IMR-90 (cell line): ENCODE data around the gene PTPRN2. TPM values are rescaled to one million over a fixed set of nuclear protein-coding genes. Genes with fewer than 3 reads are reported as not detected.

Experiments
- ATAC-seq: fragments of 200-7000 bp; cut with Tn5 transposase; 2 replicates; pipeline ENCODE4 v1.9.1; 2020; ENCODE audit warnings: low read depth, mild to moderate bottlenecking, moderate library complexity
- BruUV-seq: library from RNA; stranded (reverse); fragments of 400-500 nt; replicated peaks from 2 replicates; lab custom pipeline; 2021; lab: Mats Ljungman, UMichigan
- CTCF ChIA-PET: fragments of 300-600 bp; formaldehyde crosslinking; extraction: SDS; loops from one replicate; lab custom pipeline; 2021; ENCODE audit warnings: antibody characterized with exemption; lab: Yijun Ruan, JAX
- POLR2A ChIA-PET: fragments of 300-600 bp; sonication (Branson Sonifier 250); formaldehyde crosslinking; loops from one replicate; lab custom pipeline; 2022; ENCODE audit warnings: antibody characterized with exemption; ENCODE audit not compliant: unreplicated experiment; lab: Charles Lee
- DNase-seq: peaks from one replicate; pipeline ENCODE4 v3.0.0; 2013
- H2AFZ ChIP-seq: replicated peaks from 2 replicates; pipeline ENCODE3; 2013; ENCODE audit warnings: low read length, mild to moderate bottlenecking; ENCODE audit not compliant: poor library complexity
- H2AK5ac ChIP-seq: 2 replicates; pipeline ENCODE4 v1.6.1; 2013; ENCODE audit warnings: low read depth, low read length, inconsistent platforms
- H2AK9ac ChIP-seq: replicated peaks from 2 replicates; pipeline ENCODE3; 2013; ENCODE audit warnings: mild to moderate bottlenecking, low read depth, low read length, moderate library complexity; ENCODE audit not compliant: poor library complexity
- H2BK120ac ChIP-seq: 2 replicates; pipeline ENCODE4 v1.6.1; 2013; ENCODE audit warnings: low read depth, low read length, inconsistent platforms
- H2BK15ac ChIP-seq: 3 replicates; pipeline ENCODE4 v1.6.1; 2013; ENCODE audit warnings: low read depth, low read length, inconsistent platforms
- H2BK20ac ChIP-seq: 2 replicates; pipeline ENCODE4 v1.6.1; 2013; ENCODE audit warnings: low read depth, mild to moderate bottlenecking, inconsistent platforms, low read length, moderate library complexity
- H2BK5ac ChIP-seq: 2 replicates; pipeline ENCODE4 v1.6.1; 2013; ENCODE audit warnings: mild to moderate bottlenecking, low read depth, low read length, inconsistent platforms; ENCODE audit not compliant: poor library complexity, severe bottlenecking
- H3K14ac ChIP-seq: replicated peaks from 2 replicates; pipeline ENCODE4 v1.6.1; 2013; ENCODE audit warnings: low read depth, low read length, inconsistent platforms
- H3K18ac ChIP-seq: 2 replicates; pipeline ENCODE4 v1.6.1; 2013; ENCODE audit warnings: low read depth, low read length, control low read depth
- H3K23ac ChIP-seq: 2 replicates; pipeline ENCODE4 v1.6.1; 2013; ENCODE audit warnings: low read depth, low read length, inconsistent platforms
- H3K27ac ChIP-seq: 2 replicates; pipeline ENCODE4 v1.5.1; 2013; ENCODE audit warnings: mild to moderate bottlenecking, control low read depth, low read length; ENCODE audit not compliant: insufficient read depth
- H3K27me3 ChIP-seq: 2 replicates; pipeline ENCODE4 v1.6.1; 2013; ENCODE audit warnings: low read length; ENCODE audit not compliant: control insufficient read depth, insufficient read depth
- H3K36me3 ChIP-seq: 2 replicates; pipeline ENCODE4 v1.6.1; 2013; ENCODE audit warnings: low read length, mixed read lengths; ENCODE audit not compliant: control insufficient read depth, insufficient read depth
- H3K4ac ChIP-seq: 2 replicates; pipeline ENCODE4 v1.6.1; 2013; ENCODE audit warnings: low read depth, low read length, inconsistent platforms
- H3K4me1 ChIP-seq: 2 replicates; pipeline ENCODE4 v1.6.1; 2013; ENCODE audit warnings: low read length, mixed read lengths; ENCODE audit not compliant: control insufficient read depth, insufficient read depth
- H3K4me2 ChIP-seq: 2 replicates; pipeline ENCODE4 v1.6.1; 2013; ENCODE audit warnings: low read depth, mild to moderate bottlenecking, control low read depth, low read length, moderate library complexity
- H3K4me3 ChIP-seq: 2 replicates; pipeline ENCODE4 v1.5.1; 2013; ENCODE audit warnings: low read depth, mild to moderate bottlenecking, control low read depth, low read length, moderate library complexity; ENCODE audit not compliant: insufficient read depth
- H3K56ac ChIP-seq: 2 replicates; pipeline ENCODE4 v1.6.1; 2013; ENCODE audit warnings: low read length, inconsistent platforms; ENCODE audit not compliant: insufficient read depth; ENCODE audit errors: extremely low read depth
- H3K79me1 ChIP-seq, 2 experiments: 2 replicates each; pipeline ENCODE4 v1.6.1; 2013; ENCODE audit warnings: low read length in 2 of 2, inconsistent platforms in 1 of 2, low read depth in 1 of 2
- H3K9ac ChIP-seq: 2 replicates; pipeline ENCODE4 v1.6.1; 2013; ENCODE audit warnings: low read depth, low read length, control low read depth
- H3K9me1 ChIP-seq: 2 replicates; pipeline ENCODE4 v1.6.1; 2013; ENCODE audit warnings: low read length, inconsistent platforms; ENCODE audit not compliant: insufficient read depth
- H3K9me3 ChIP-seq: 2 replicates; pipeline ENCODE4 v1.6.1; 2013; ENCODE audit warnings: low read length; ENCODE audit not compliant: control insufficient read depth, insufficient read depth
- H4K20me1 ChIP-seq: 2 replicates; pipeline ENCODE4 v1.6.1; 2013; ENCODE audit warnings: low read length, inconsistent platforms; ENCODE audit not compliant: insufficient read depth
- H4K5ac ChIP-seq: 2 replicates; pipeline ENCODE4 v1.6.1; 2013; ENCODE audit warnings: mild to moderate bottlenecking, low read depth, low read length, control low read depth
- H4K8ac ChIP-seq, 2 experiments: 2 replicates each; pipeline ENCODE4 v1.6.1; 2013; ENCODE audit warnings: low read depth in 2 of 2, low read length in 2 of 2, control low read depth in 1 of 2, inconsistent platforms in 1 of 2
- H4K91ac ChIP-seq: 2 replicates; pipeline ENCODE4 v1.6.1; 2013; ENCODE audit warnings: low read depth, low read length, inconsistent platforms; ENCODE audit not compliant: insufficient read depth
- BHLHE40 ChIP-seq: fragments of 150-350 bp; IDR thresholded peaks from 2 replicates; pipeline ENCODE4 v1.6.1; 2016; ENCODE audit warnings: mild to moderate bottlenecking, low read depth, low read length
- CHD1 ChIP-seq: IDR thresholded peaks from 2 replicates; pipeline ENCODE4 v1.6.1; 2012; ENCODE audit warnings: low read depth, low read length, improper control_type of control experiment
- MAFK ChIP-seq: IDR thresholded peaks from 2 replicates; pipeline ENCODE4 v1.6.1; 2012; ENCODE audit warnings: low read depth, low read length, improper control_type of control experiment
- MAZ ChIP-seq: IDR thresholded peaks from 2 replicates; pipeline ENCODE4 v1.6.1; 2012; ENCODE audit warnings: low read depth, mild to moderate bottlenecking, low read length, improper control_type of control experiment, moderate library complexity, borderline replicate concordance
- WGBS, 2 experiments: methylation state at CpG; one replicate each; pipeline versions ENCODE4 v1.1.5 to v1.1.7; 2013; ENCODE audit warnings: missing lambda C conversion rate in 2 of 2; ENCODE audit not compliant: insufficient read length in 1 of 2; ENCODE audit errors: extremely low coverage in 2 of 2; 5-methylcytosine and 5-hydroxymethylcytosine counted together
- dilution Hi-C: fragments of 300-500 bp; cut with HindIII; formaldehyde crosslinking; loops from one replicate; pipeline ENCODE4 v1.14.3; 2018; ENCODE audit warnings: low sequenced_read_pairs; ENCODE audit not compliant: unreplicated experiment
- in situ Hi-C: fragments of 300-500 bp; cut with MboI; formaldehyde crosslinking; loops from 3 replicates; pipeline ENCODE4 v1.14.3; 2019; ENCODE audit warnings: low sequenced_read_pairs, inconsistent platforms, mixed read lengths
- intact Hi-C: fragments of 100-400 bp; cut with micrococcal nuclease; formaldehyde crosslinking; loops from 2 replicates; pipeline ENCODE4 v1.10.0; 2022
- polyA plus RNA-seq, 3 experiments: library from polyadenylated mRNA; depleted of rRNA; stranded (reverse); fragments of >200 nt; gene quantifications; 2 replicates each; pipeline ENCODE4 v1.2.3, GENCODE V29; 2012; ENCODE audit warnings: low replicate concordance in 1 of 3
- total RNA-seq: library from RNA; depleted of rRNA; stranded (reverse); fragments of >200 nt; gene quantifications from 2 replicates; pipeline ENCODE4 v1.2.3, GENCODE V29; 2012
- TF ChIP-seq, protein P1 (sequence below): fragments of 150-350 bp; IDR thresholded peaks from 2 replicates; pipeline ENCODE4 v1.6.1; 2016; ENCODE audit warnings: low read depth, mild to moderate bottlenecking, low read length, moderate library complexity, borderline replicate concordance
- TF ChIP-seq, protein P2 (sequence below): conservative IDR thresholded peaks from 2 replicates; pipeline ENCODE4 v1.5.1; 2012; ENCODE audit warnings: mild to moderate bottlenecking, low read depth, low read length, improper control_type of control experiment

PTPRN2 gene
- total and polyA plus RNA-seq, 2 of the 4 experiments (the other 2 are of a cell fraction): 0.03 TPM; not detected in 1

DNA sequence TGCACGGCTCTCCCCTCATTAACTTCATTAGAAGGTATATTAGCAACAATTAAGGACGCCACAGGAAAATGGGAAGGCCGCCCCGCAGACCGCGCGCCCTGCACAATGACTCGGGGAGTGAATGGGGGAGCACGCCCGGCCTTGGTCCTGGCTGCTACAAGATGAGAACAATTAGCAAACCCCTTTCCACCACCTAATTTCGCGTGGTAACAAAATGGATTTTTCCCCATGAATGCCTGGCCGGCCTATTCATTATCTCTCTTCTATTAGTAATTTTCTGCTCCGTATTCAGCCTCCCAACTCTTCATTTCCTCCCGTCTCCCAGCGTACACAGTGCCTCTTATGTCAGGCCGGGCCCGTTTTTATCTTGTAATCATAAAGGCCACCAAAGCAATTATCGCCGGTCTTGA is 903.9 kb downstream of the PTPRN2 start:
- no peak overlapping the region for H2AFZ ChIP-seq
- no peak overlapping the region for H3K4ac ChIP-seq
- CTCF ChIA-PET: no interaction called here
- DNase-seq (no peak), ATAC-seq (no peak)
- no TSS peak for BruUV-seq
- no peak overlapping the region for H3K14ac ChIP-seq
- H4K91ac ChIP-seq: no peak overlapping the region
- no peaks in the 10 kb centered on the region for H3K79me1 ChIP-seq
- intact Hi-C loops (no loop called here), dilution Hi-C loops (no loop called here), in situ Hi-C loops (no loop called here)
- TF ChIP-seq CHD1 (no peak), MAZ (no peak), MAFK (no peak), BHLHE40 (no peak)
- TF ChIP-seq, protein P1, sequence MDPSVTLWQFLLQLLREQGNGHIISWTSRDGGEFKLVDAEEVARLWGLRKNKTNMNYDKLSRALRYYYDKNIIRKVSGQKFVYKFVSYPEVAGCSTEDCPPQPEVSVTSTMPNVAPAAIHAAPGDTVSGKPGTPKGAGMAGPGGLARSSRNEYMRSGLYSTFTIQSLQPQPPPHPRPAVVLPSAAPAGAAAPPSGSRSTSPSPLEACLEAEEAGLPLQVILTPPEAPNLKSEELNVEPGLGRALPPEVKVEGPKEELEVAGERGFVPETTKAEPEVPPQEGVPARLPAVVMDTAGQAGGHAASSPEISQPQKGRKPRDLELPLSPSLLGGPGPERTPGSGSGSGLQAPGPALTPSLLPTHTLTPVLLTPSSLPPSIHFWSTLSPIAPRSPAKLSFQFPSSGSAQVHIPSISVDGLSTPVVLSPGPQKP: no peak
- TF ChIP-seq, protein P2, sequence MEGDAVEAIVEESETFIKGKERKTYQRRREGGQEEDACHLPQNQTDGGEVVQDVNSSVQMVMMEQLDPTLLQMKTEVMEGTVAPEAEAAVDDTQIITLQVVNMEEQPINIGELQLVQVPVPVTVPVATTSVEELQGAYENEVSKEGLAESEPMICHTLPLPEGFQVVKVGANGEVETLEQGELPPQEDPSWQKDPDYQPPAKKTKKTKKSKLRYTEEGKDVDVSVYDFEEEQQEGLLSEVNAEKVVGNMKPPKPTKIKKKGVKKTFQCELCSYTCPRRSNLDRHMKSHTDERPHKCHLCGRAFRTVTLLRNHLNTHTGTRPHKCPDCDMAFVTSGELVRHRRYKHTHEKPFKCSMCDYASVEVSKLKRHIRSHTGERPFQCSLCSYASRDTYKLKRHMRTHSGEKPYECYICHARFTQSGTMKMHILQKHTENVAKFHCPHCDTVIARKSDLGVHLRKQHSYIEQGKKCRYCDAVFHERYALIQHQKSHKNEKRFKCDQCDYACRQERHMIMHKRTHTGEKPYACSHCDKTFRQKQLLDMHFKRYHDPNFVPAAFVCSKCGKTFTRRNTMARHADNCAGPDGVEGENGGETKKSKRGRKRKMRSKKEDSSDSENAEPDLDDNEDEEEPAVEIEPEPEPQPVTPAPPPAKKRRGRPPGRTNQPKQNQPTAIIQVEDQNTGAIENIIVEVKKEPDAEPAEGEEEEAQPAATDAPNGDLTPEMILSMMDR: no peak
- H3K36me3 ChIP-seq: no peaks in the 10 kb centered on the region
- H3K9ac ChIP-seq: no peak overlapping the region
- no peaks in the 10 kb centered on the region for H4K20me1 ChIP-seq
- no peak overlapping the region for H4K5ac ChIP-seq
- no peaks in the 10 kb centered on the region for H3K9me3 ChIP-seq
- 0% methylated on average over 2 of the region's 20 CpGs; no CpG with 5 or more reads in 1 of the 2 experiments for WGBS, 2 experiments
- H2BK120ac ChIP-seq: no peak overlapping the region
- H3K18ac ChIP-seq: no peak overlapping the region
- no peak overlapping the region for H3K4me3 ChIP-seq
- no peak overlapping the region for H3K23ac ChIP-seq
- H3K27ac ChIP-seq: no peak overlapping the region
- peaks cover 23% of the 10 kb centered on the region for H3K27me3 ChIP-seq
- no peak overlapping the region for H2BK15ac ChIP-seq
- no peaks in the 10 kb centered on the region for H3K4me1 ChIP-seq
- no peak overlapping the region for H2AK9ac ChIP-seq
- no peak overlapping the region for H3K4me2 ChIP-seq
- H2BK20ac ChIP-seq: no peak overlapping the region
- no peaks in the 10 kb centered on the region for H3K9me1 ChIP-seq
- H3K56ac ChIP-seq: no peak overlapping the region
- H4K8ac ChIP-seq: no peak overlapping the region
- POLR2A ChIA-PET: no interaction called here
- no peak overlapping the region for H2BK5ac ChIP-seq
- no peak overlapping the region for H2AK5ac ChIP-seq
